Panc1 (cell line): ENCODE data around the gene PRR29.

ENCODE experiments used
- CTCF ChIP-seq: fragments of 450-650 bp; IDR thresholded peaks from 2 replicates; pipeline ENCODE4 v1.5.1; 2017; ENCODE audit warnings: mild to moderate bottlenecking
- POLR2AphosphoS5 ChIP-seq: IDR thresholded peaks from 2 replicates; pipeline ENCODE4 v1.6.1; 2012; ENCODE audit warnings: mild to moderate bottlenecking, low read depth, low read length, moderate library complexity
- SIN3A ChIP-seq: IDR thresholded peaks from 2 replicates; pipeline ENCODE4 v1.6.1; 2012; ENCODE audit warnings: low read depth, mild to moderate bottlenecking, low read length, moderate library complexity, borderline replicate concordance; ENCODE audit not compliant: insufficient read depth

- no peak for TF ChIP-seq CTCF
- no peak for TF ChIP-seq SIN3A
- no peak for TF ChIP-seq POLR2AphosphoS5
Observed at GRCh38 chr17:64015447-64015846, 17.3 kb downstream of the PRR29 start.
